ENCODE results near the gene GIGYF1. TPM values are rescaled to one million over a fixed set of nuclear protein-coding genes. Genes with fewer than 3 reads are reported as not detected.

Gene GIGYF1
- total and polyA plus RNA-seq, 2 of the 8 experiments (the other 6 are each of a cell fraction or from before 2014, with no cell fraction given) = 24.1 to 99.3 TPM

DNA sequence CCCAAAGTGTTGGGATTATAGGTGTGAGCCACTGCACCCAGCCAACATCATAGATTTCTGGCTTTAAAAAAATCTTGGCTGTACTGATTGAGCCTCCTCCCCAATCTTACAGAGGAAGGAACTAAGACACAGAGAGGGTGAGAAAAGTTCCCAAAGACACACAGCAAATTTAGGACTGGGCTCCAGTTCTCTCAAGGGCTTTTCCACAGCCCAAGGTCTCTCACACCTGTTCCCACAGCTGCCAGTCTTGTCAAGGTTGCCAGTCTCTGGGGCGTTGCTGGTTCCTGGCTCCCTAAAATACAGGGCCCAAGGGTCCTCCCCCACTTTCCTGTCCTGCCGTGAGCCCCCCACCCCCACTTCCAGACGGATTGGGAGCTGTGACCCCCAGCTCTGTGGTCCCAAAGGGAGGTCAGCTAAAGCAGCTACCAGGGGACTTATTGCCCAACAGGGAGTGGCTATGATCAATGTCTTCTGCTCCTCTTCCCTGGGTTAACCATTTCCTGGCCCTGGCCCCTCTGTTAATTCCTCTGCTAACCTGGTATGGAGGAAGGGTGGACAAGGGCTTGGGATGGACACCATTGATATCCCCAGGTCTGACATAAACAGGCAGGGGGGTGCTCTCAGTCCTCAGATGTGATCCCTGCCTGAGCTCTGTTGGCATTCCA is 36.2 kb upstream of the GIGYF1 start:
- Histone ChIP-seq H2AK5ac (ENCODE audit: low read depth, low read length) (no peak overlapping the region), H3K4ac (replicated peaks; ENCODE audit: insufficient read length, low read depth, low read length) (no peak overlapping the region), H3K18ac (ENCODE audit: extremely low read depth, low read length) (no peak overlapping the region), H3K27me3 (replicated peaks in 1 of 4; ENCODE audit: control insufficient read depth in 3 of 4, extremely low read depth in 1 of 4, insufficient read depth in 3 of 4, low read length in 3 of 4) (no peaks in the 10 kb centered on the region; a peak in 1 of 7 replicates), H4K91ac (replicated peaks; ENCODE audit: insufficient read length, low read length) (no peak overlapping the region), H3K27ac (ENCODE audit: low read depth, low read length) (no peak overlapping the region), H2BK20ac (ENCODE audit: low read length) (no peak overlapping the region), H2BK120ac (replicated peaks; ENCODE audit: low read depth, low read length) (no peak overlapping the region), H3K9me3 (ENCODE audit: insufficient read depth in 2 of 2, low read depth in 1 of 2, low read length in 1 of 2) (no peaks in the 10 kb centered on the region), H3K9ac (replicated peaks in 1 of 4; ENCODE audit: extremely low read depth in 1 of 4, low read depth in 3 of 4, low read length in 3 of 4) (no peak overlapping the region), H3K56ac (replicated peaks; ENCODE audit: insufficient read length, low read depth, low read length) (no peak overlapping the region), H3K4me3 (ENCODE audit: extremely low read depth in 1 of 4, insufficient read depth in 2 of 4, low read depth in 3 of 4, low read length in 4 of 4) (no peak overlapping the region), H3K79me1 (ENCODE audit: low read depth, low read length) (no peaks in the 10 kb centered on the region), H4K8ac (ENCODE audit: extremely low read depth, insufficient read depth, low read length) (no peak overlapping the region), H3K4me1 (replicated peaks in 1 of 4; ENCODE audit: control insufficient read depth in 3 of 4, insufficient read depth in 4 of 4, low read length in 3 of 4) (no peaks in the 10 kb centered on the region), H3K14ac (ENCODE audit: insufficient read length) (no peak overlapping the region), H2AFZ (ENCODE audit: low read length) (no peak overlapping the region), H3K79me2 (ENCODE audit: control insufficient read depth in 1 of 2, insufficient read depth in 2 of 2, low read length in 2 of 2) (no peaks in the 10 kb centered on the region), H3K36me3 (ENCODE audit: control insufficient read depth in 2 of 4, insufficient read depth in 4 of 4, low read length in 3 of 4) (no peaks in the 10 kb centered on the region), H2BK15ac (ENCODE audit: low read length) (no peak overlapping the region), H4K20me1 (replicated peaks in 1 of 2; ENCODE audit: control insufficient read depth in 1 of 2, insufficient read depth in 2 of 2, low read length in 2 of 2) (no peaks in the 10 kb centered on the region), H4K5ac (ENCODE audit: insufficient read length, low read depth, low read length) (no peak overlapping the region), H3K23me2 (ENCODE audit: low read depth, low read length) (no peaks in the 10 kb centered on the region), H2BK12ac (ENCODE audit: low read depth, low read length) (no peak overlapping the region), H3K4me2 (ENCODE audit: insufficient read depth in 1 of 2, low read depth in 2 of 2, low read length in 2 of 2) (no peak overlapping the region), H2BK5ac (ENCODE audit: low read depth, low read length) (no peak overlapping the region), H3K23ac (ENCODE audit: insufficient read length) (no peak overlapping the region)
- POLR2A ChIA-PET (ENCODE audit: partially characterized antibody) = interaction anchor here (2.4 kb wide), 1 partner anchor 15 kb away, joined by 31 read pairs; no protein-coding TSS in a partner anchor
- FAIRE-seq (no peak), DNase-seq (ENCODE audit: low read depth in 1 of 2, low spot score in 2 of 2) (no peak)
- CTCF ChIA-PET (ENCODE audit: partially characterized antibody) = interaction anchor here (1.6 kb wide), 1 partner anchor 26 kb away, joined by 6 read pairs; no protein-coding TSS in a partner anchor
- 83% methylated on average over 1 of the region's 3 CpGs; no CpG with 5 or more reads in 1 of the 2 experiments for WGBS, 2 experiments (ENCODE audit: extremely low coverage in 1 of 2, insufficient coverage in 1 of 2, insufficient read length in 1 of 2, insufficient replicate concordance in 2 of 2, low coverage in 1 of 2, low lambda C conversion rate in 2 of 2, missing lambda C conversion rate in 1 of 2)
- no peak for TF ChIP-seq NRF1 (IDR thresholded peaks at IDR 0.05; ENCODE audit: low read depth, low read length)
- no peak for TF ChIP-seq KDM4A (IDR thresholded peaks at IDR 0.05; ENCODE audit: low read depth, low read length, severe bottlenecking)
- no peak for TF ChIP-seq EZH2 (IDR thresholded peaks at IDR 0.05; ENCODE audit: low read depth, low read length, severe bottlenecking)
- TF ChIP-seq HDAC2 (IDR thresholded peaks at IDR 0.05; ENCODE audit: borderline replicate concordance in 1 of 2, low read depth in 2 of 2, low read length in 2 of 2) = no peak
- no peak for TF ChIP-seq GTF2F1 (IDR thresholded peaks at IDR 0.05; ENCODE audit: borderline replicate concordance, low read depth, low read length)
- no peak for TF ChIP-seq EGR1 (IDR thresholded peaks at IDR 0.05; ENCODE audit: borderline replicate concordance, low read depth, low read length)
- no peak for TF ChIP-seq SIRT6 (IDR thresholded peaks at IDR 0.05; ENCODE audit: low read length)
- TF ChIP-seq ZNF274 (IDR thresholded peaks at IDR 0.05; ENCODE audit: borderline replicate concordance, extremely low read depth, low read length) = no peak
- TF ChIP-seq, protein P1, sequence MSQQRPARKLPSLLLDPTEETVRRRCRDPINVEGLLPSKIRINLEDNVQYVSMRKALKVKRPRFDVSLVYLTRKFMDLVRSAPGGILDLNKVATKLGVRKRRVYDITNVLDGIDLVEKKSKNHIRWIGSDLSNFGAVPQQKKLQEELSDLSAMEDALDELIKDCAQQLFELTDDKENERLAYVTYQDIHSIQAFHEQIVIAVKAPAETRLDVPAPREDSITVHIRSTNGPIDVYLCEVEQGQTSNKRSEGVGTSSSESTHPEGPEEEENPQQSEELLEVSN (IDR thresholded peaks at IDR 0.05) = no peak
- TF ChIP-seq SP1 (IDR thresholded peaks at IDR 0.05; ENCODE audit: low read depth, low read length) = no peak
- no peak for TF ChIP-seq SIX5 (IDR thresholded peaks at IDR 0.05; ENCODE audit: low read depth, low read length)

Data from H1 (cell line).